ENCODE data around the gene UBE3C.

DNA sequence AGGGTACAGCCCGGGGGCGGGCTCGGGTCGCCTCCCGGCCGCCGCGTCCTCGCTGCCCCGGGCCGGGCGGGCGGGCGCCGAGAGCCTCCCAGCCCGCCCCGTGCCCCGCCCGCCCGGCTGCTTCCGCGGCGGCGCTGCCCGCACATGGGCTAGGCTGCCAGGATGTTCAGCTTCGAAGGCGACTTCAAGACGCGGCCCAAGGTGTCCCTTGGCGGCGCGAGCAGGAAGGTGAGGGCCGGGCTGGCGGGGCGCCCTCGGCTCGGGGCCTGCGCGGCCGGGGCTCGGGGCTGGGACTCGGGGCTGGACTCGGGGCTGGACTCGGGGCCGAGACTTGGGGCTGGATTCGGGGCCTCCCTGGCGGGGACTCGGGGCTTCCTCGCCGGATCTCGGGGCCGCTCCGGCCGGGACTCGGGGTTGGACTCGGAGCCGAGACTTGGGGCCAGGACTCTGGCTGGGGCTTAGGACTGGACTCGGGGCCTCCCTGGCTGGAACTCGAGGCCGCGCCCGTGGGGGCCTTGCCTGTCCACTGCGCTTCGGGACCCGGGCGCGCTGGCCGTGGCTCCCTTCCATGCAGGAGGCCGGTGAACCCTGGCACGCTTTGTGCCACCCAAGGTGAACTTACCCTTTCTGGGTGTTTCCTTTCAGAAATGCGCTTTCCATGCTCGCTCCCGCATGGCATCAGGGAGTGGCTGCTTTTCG is 534 bp downstream of the UBE3C start:
- no peak for TF ChIP-seq FOXA1 (IDR thresholded peaks at IDR 0.05)
- no peak for TF ChIP-seq SUZ12 (IDR thresholded peaks at IDR 0.05)
- TF ChIP-seq ZNF384 (IDR thresholded peaks at IDR 0.05) = no peak
- TF ChIP-seq ELF4 (IDR thresholded peaks at IDR 0.05) = no peak
- 0 out of 2 replicates have a peak, but pooled peaks have one; percentile 11 for TF ChIP-seq FOXM1 (IDR thresholded peaks at IDR 0.05; ENCODE audit: borderline replicate concordance)
- no peak for TF ChIP-seq SP1 (IDR thresholded peaks at IDR 0.05)
- TF ChIP-seq PKNOX1 (IDR thresholded peaks at IDR 0.05) = no peak
- peak; percentile 38; the same call in 1 of the 2 replicates for TF ChIP-seq LEF1 (IDR thresholded peaks at IDR 0.05; ENCODE audit: borderline replicate concordance)
- TF ChIP-seq FOXK2 (IDR thresholded peaks at IDR 0.05) = no peak
- 0 out of 2 replicates have a peak, but pooled peaks have one; percentile 27 for TF ChIP-seq ARNT (IDR thresholded peaks at IDR 0.05)
- no peak for TF ChIP-seq BHLHE40 (IDR thresholded peaks at IDR 0.05; ENCODE audit: borderline replicate concordance)
- TF ChIP-seq NFRKB (IDR thresholded peaks at IDR 0.05) = no peak
- no peak for TF ChIP-seq L3MBTL2 (conservative IDR thresholded peaks at IDR 0.05)
- TF ChIP-seq CTBP1 (IDR thresholded peaks at IDR 0.05; ENCODE audit: borderline replicate concordance) = no peak

Data from HEK293T (cell line).